Measurements from ENCODE around the gene PTPN11. TPM values are rescaled to one million over a fixed set of nuclear protein-coding genes. Genes with fewer than 3 reads are reported as not detected.

Gene PTPN11
- polyA plus RNA-seq, 1 donor (not counting 4 experiments of a cell fraction or from before 2014, with no cell fraction given): 95.3 TPM

GRCh38 chr12:112527501-112527900 is 108.8 kb downstream of the PTPN11 start:
- FAIRE-seq: no peak
- H3K79me2 ChIP-seq (ENCODE audit: control insufficient read depth, insufficient read depth, low read length): no peaks in the 10 kb centered on the region
- no peak overlapping the region for H3K9ac ChIP-seq (ENCODE audit: control insufficient read depth, extremely low read depth, insufficient read depth, low read length)
- peaks cover 7% of the 10 kb centered on the region for H3K4me1 ChIP-seq (ENCODE audit: control insufficient read depth, extremely low read depth, insufficient read depth, low read length)
- no peaks in the 10 kb centered on the region for H3K9me3 ChIP-seq (ENCODE audit: control insufficient read depth, low read depth, low read length)
- H2AFZ ChIP-seq (ENCODE audit: control insufficient read depth, low read length): no peak overlapping the region
- no peak overlapping the region for H3K4me3 ChIP-seq (ENCODE audit: control insufficient read depth in 2 of 3, extremely low read depth in 1 of 3, insufficient read depth in 2 of 3, low read depth in 1 of 3, low read length in 3 of 3)
- no peak overlapping the region for H3K4me2 ChIP-seq (ENCODE audit: control insufficient read depth, extremely low read depth, insufficient read depth, low read depth, low read length)
- H3K9me1 ChIP-seq (ENCODE audit: control insufficient read depth, extremely low read depth, insufficient read depth, low read length): no peaks in the 10 kb centered on the region
- H4K20me1 ChIP-seq (ENCODE audit: control insufficient read depth, extremely low read depth, insufficient read depth, low read length): no peaks in the 10 kb centered on the region
- TF ChIP-seq EZH2 (IDR thresholded peaks at IDR 0.05; ENCODE audit: low read length) (no peak), CTCF (optimal IDR thresholded peaks at IDR 0.05 in 1 of 3, IDR thresholded peaks at IDR 0.05 in 1 of 3, conservative IDR thresholded peaks at IDR 0.05 in 1 of 3; ENCODE audit: extremely low read depth in 1 of 3, insufficient read depth in 2 of 3, low read length in 3 of 3) (no peak)
- no peak for DNase-seq (ENCODE audit: low read depth, low spot score)
- no peaks in the 10 kb centered on the region for H3K36me3 ChIP-seq (ENCODE audit: control insufficient read depth in 2 of 2, extremely low read depth in 1 of 2, insufficient read depth in 2 of 2, low read length in 2 of 2)
- dilution Hi-C loops (cut with MboI; ENCODE audit: extremely low pct_ligation_motif_present, low sequenced_read_pairs): no loop called here
- H3K27me3 ChIP-seq (ENCODE audit: control insufficient read depth, extremely low read depth, insufficient read depth, low read length): no peaks in the 10 kb centered on the region
- no peak overlapping the region for H3K27ac ChIP-seq (ENCODE audit: control insufficient read depth, insufficient read depth, low read length)

GRCh38 chr12:112528521-112528920 is 109.8 kb downstream of the PTPN11 start:
- no peak overlapping the region for H2AFZ ChIP-seq (ENCODE audit: control insufficient read depth, low read length)
- H3K9me1 ChIP-seq (ENCODE audit: control insufficient read depth, extremely low read depth, insufficient read depth, low read length): no peaks in the 10 kb centered on the region
- no peak overlapping the region for H3K4me3 ChIP-seq (ENCODE audit: control insufficient read depth in 2 of 3, extremely low read depth in 1 of 3, insufficient read depth in 2 of 3, low read depth in 1 of 3, low read length in 3 of 3)
- no peak overlapping the region for H3K9ac ChIP-seq (ENCODE audit: control insufficient read depth, extremely low read depth, insufficient read depth, low read length)
- DNase-seq (ENCODE audit: low read depth, low spot score) (no peak), FAIRE-seq (no peak)
- no peak overlapping the region for H3K27ac ChIP-seq (ENCODE audit: control insufficient read depth, insufficient read depth, low read length)
- TF ChIP-seq EZH2 (IDR thresholded peaks at IDR 0.05; ENCODE audit: low read length) (no peak), CTCF (optimal IDR thresholded peaks at IDR 0.05 in 1 of 3, IDR thresholded peaks at IDR 0.05 in 1 of 3, conservative IDR thresholded peaks at IDR 0.05 in 1 of 3; ENCODE audit: extremely low read depth in 1 of 3, insufficient read depth in 2 of 3, low read length in 3 of 3) (no peak)
- no peaks in the 10 kb centered on the region for H3K27me3 ChIP-seq (ENCODE audit: control insufficient read depth, extremely low read depth, insufficient read depth, low read length)
- dilution Hi-C loops (cut with MboI; ENCODE audit: extremely low pct_ligation_motif_present, low sequenced_read_pairs): no loop called here
- no peaks in the 10 kb centered on the region for H4K20me1 ChIP-seq (ENCODE audit: control insufficient read depth, extremely low read depth, insufficient read depth, low read length)
- no peak overlapping the region for H3K4me2 ChIP-seq (ENCODE audit: control insufficient read depth, extremely low read depth, insufficient read depth, low read depth, low read length)
- no peaks in the 10 kb centered on the region for H3K79me2 ChIP-seq (ENCODE audit: control insufficient read depth, insufficient read depth, low read length)
- peaks cover 7% of the 10 kb centered on the region for H3K4me1 ChIP-seq (ENCODE audit: control insufficient read depth, extremely low read depth, insufficient read depth, low read length)
- H3K9me3 ChIP-seq (ENCODE audit: control insufficient read depth, low read depth, low read length): no peaks in the 10 kb centered on the region
- H3K36me3 ChIP-seq (ENCODE audit: control insufficient read depth in 2 of 2, extremely low read depth in 1 of 2, insufficient read depth in 2 of 2, low read length in 2 of 2): no peaks in the 10 kb centered on the region
